Left ventricle myocardium inferior (tissue), 1 donor: ENCODE measurements around the gene TMPRSS3. TPM values are rescaled to one million over a fixed set of nuclear protein-coding genes. Genes with fewer than 3 reads are reported as not detected.

Experiments used
- DNase-seq: peaks from one replicate; pipeline ENCODE4 v3.0.0-alpha.2; 2020
- H3K27ac ChIP-seq: fragments of 200-600 bp; replicated peaks from 2 replicates; pipeline ENCODE4 v1.8.0; 2021
- H3K27me3 ChIP-seq: fragments of 200-600 bp; 2 replicates; pipeline ENCODE4 v1.8.0; 2021; ENCODE audit warnings: low read depth
- H3K36me3 ChIP-seq: fragments of 200-600 bp; 2 replicates; pipeline ENCODE4 v1.8.0; 2021
- H3K4me1 ChIP-seq: fragments of 200-600 bp; 2 replicates; pipeline ENCODE4 v1.8.0; 2021
- H3K4me3 ChIP-seq: fragments of 200-600 bp; 2 replicates; pipeline ENCODE4 v1.8.0; 2021; ENCODE audit warnings: mild to moderate bottlenecking, moderate library complexity
- H3K9me3 ChIP-seq: fragments of 200-600 bp; replicated peaks from 2 replicates; pipeline ENCODE4 v1.8.0; 2021
- CTCF ChIP-seq: fragments of 200-600 bp; IDR thresholded peaks from 2 replicates; pipeline ENCODE4 v1.8.0; 2021; ENCODE audit warnings: antibody characterized with exemption, mild to moderate bottlenecking, borderline replicate concordance
- intact Hi-C: fragments of 100-400 bp; cut with micrococcal nuclease; formaldehyde crosslinking; loops from one replicate; pipeline ENCODE4 v1.11.0; 2022
- total RNA-seq: library from RNA; stranded (reverse); fragmentation: NEBNext Ultra II Directional; extraction: Animal tissue kit (Norgen Biotek cat#: 25700); gene quantifications from one replicate; pipeline ENCODE4 v1.2.1, GENCODE V29; 2021
- donor health status: DM: no; HTN: yes; CAD: no; lungs with severe emphysema.

The TMPRSS3 gene
- total RNA-seq, 1 donor from 2014 or later, result not detected

GRCh38 chr21:42388740-42389448, 7.0 kb downstream of the TMPRSS3 start:
- Histone ChIP-seq H3K27me3 (peaks cover 4% of the 10 kb centered on the region), H3K4me1 (peaks cover 9% of the 10 kb centered on the region), H3K4me3 (peak overlapping the region; percentile 27), H3K9me3 (no peaks in the 10 kb centered on the region), H3K27ac (no peak overlapping the region), H3K36me3 (no peaks in the 10 kb centered on the region)
- no peak for TF ChIP-seq CTCF
- intact Hi-C loops, result no loop called here
- DNase-seq, result no peak

- Histone ChIP-seq H3K9me3 (no peaks in the 10 kb centered on the region), H3K27me3 (peaks cover 14% of the 10 kb centered on the region), H3K4me3 (no peak overlapping the region), H3K27ac (no peak overlapping the region), H3K36me3 (no peaks in the 10 kb centered on the region), H3K4me1 (peaks cover 9% of the 10 kb centered on the region)
- intact Hi-C loops, result no loop called here
- DNase-seq, result no peak
- no peak for TF ChIP-seq CTCF
These were observed 8.0 kb downstream of the TMPRSS3 start for GRCh38 chr21:42387843-42388340.

GRCh38 chr21:42387164-42387563, 8.7 kb downstream of the TMPRSS3 start:
- Histone ChIP-seq H3K9me3 (peaks cover 6% of the 10 kb centered on the region), H3K4me3 (no peak overlapping the region), H3K4me1 (peaks cover 9% of the 10 kb centered on the region), H3K27ac (no peak overlapping the region), H3K27me3 (peaks cover 20% of the 10 kb centered on the region), H3K36me3 (no peaks in the 10 kb centered on the region)
- TF ChIP-seq CTCF, result no peak
- no peak for DNase-seq
- intact Hi-C loops, result no loop called here

- Histone ChIP-seq H3K36me3 (no peaks in the 10 kb centered on the region), H3K4me1 (peaks cover 9% of the 10 kb centered on the region), H3K27ac (no peak overlapping the region), H3K4me3 (no peak overlapping the region), H3K27me3 (peaks cover 20% of the 10 kb centered on the region), H3K9me3 (peaks cover 16% of the 10 kb centered on the region)
- intact Hi-C loops, result no loop called here
- no peak for TF ChIP-seq CTCF
- no peak for DNase-seq
These were observed 9.7 kb downstream of the TMPRSS3 start for GRCh38 chr21:42386034-42386591.

GRCh38 chr21:42385619-42386018, 10.2 kb downstream of the TMPRSS3 start:
- DNase-seq, result no peak
- H3K27ac ChIP-seq, result no peak overlapping the region
- intact Hi-C loops, result no loop called here
- TF ChIP-seq CTCF, result no peak
- peaks cover 9% of the 10 kb centered on the region for H3K4me1 ChIP-seq
- H3K9me3 ChIP-seq, result peaks cover 19% of the 10 kb centered on the region
- no peaks in the 10 kb centered on the region for H3K36me3 ChIP-seq
- H3K4me3 ChIP-seq, result no peak overlapping the region
- H3K27me3 ChIP-seq, result peaks cover 22% of the 10 kb centered on the region
